Endothelial cell of umbilical vein (primary cell): ENCODE data around the gene TANGO6.
"Not testable (repeated sequence)": the region's sequence is repeated elsewhere in the genome, so short reads cannot be mapped to it uniquely, and the experiment has no call there.

Experiments
- CTCF ChIP-seq, 2 donors: IDR thresholded peaks; 1 replicate in 1 of 2; 2 replicates in 1 of 2; pipeline ENCODE4 v1.5.1; 2011; ENCODE audit warnings: low read length in 2 of 2, mild to moderate bottlenecking in 2 of 2, moderate library complexity in 2 of 2, control low read depth in 1 of 2, inconsistent platforms in 1 of 2, low read depth in 1 of 2; ENCODE audit not compliant: insufficient read depth in 1 of 2; ENCODE audit errors: extremely low read depth in 1 of 2
- EZH2 ChIP-seq: IDR thresholded peaks from 2 replicates; pipeline ENCODE4 v1.6.1; 2012; ENCODE audit warnings: borderline replicate concordance, low read depth, mild to moderate bottlenecking, moderate library complexity, low read length, inconsistent platforms; ENCODE audit not compliant: severe bottlenecking
- FOS ChIP-seq: IDR thresholded peaks from 2 replicates; pipeline ENCODE4 v1.6.1; 2011; ENCODE audit warnings: mild to moderate bottlenecking, low read length, moderate library complexity, borderline replicate concordance; ENCODE audit not compliant: insufficient read depth
- GATA2 ChIP-seq: IDR thresholded peaks from 2 replicates; pipeline ENCODE4 v1.7.0; 2011; ENCODE audit warnings: low read depth, mild to moderate bottlenecking, moderate library complexity, mixed read lengths, low read length; ENCODE audit not compliant: insufficient read length, insufficient read depth
- JUN ChIP-seq: IDR thresholded peaks from 2 replicates; pipeline ENCODE4 v1.6.1; 2011; ENCODE audit warnings: borderline replicate concordance, low read depth; ENCODE audit not compliant: insufficient read length, insufficient read depth
- MAX ChIP-seq: IDR thresholded peaks from 2 replicates; pipeline ENCODE4 v1.6.1; 2011; ENCODE audit not compliant: insufficient read depth, insufficient read length
- MYC ChIP-seq: IDR thresholded peaks from one replicate; pipeline ENCODE4 v1.6.1; 2011; ENCODE audit warnings: mild to moderate bottlenecking, low read depth, low read length
- POLR2A ChIP-seq: IDR thresholded peaks from 2 replicates; pipeline ENCODE4 v1.6.1; 2012; ENCODE audit warnings: low read depth, mild to moderate bottlenecking, control low read depth, low read length
- POLR2AphosphoS5 ChIP-seq: IDR thresholded peaks from 2 replicates; pipeline ENCODE4 v1.6.1; 2012; ENCODE audit warnings: low read depth, mild to moderate bottlenecking, control low read depth, low read length, moderate library complexity; ENCODE audit not compliant: insufficient read depth

GRCh38 chr16:69124406-69124805, 281.1 kb downstream of the TANGO6 start:
- TF ChIP-seq CTCF (IDR thresholded peaks at IDR 0.05; ENCODE audit: extremely low read depth in 1 of 2, insufficient read depth in 1 of 2, low read depth in 1 of 2, low read length in 2 of 2); MAX; POLR2A; FOS; GATA2; EZH2; POLR2AphosphoS5; JUN; MYC: not testable (repeated sequence)
